Astrocyte (in vitro differentiated cells and primary cell): ENCODE measurements around the gene ST3GAL6. TPM values are rescaled to one million over a fixed set of nuclear protein-coding genes. Genes with fewer than 3 reads are reported as not detected.

Source experiments
- DNase-seq: peaks from one replicate; pipeline ENCODE4 v3.0.0-alpha.2; 2010; ENCODE audit warnings: low read depth
- FAIRE-seq: peaks from 2 replicates; lab custom pipeline; 2011; peaks lifted over from hg19 to GRCh38; lab: Jason Lieb, UNC
- H2AFZ ChIP-seq: 2 replicates; pipeline ENCODE4 v1.6.0; 2012; ENCODE audit warnings: low read depth, low read length, inconsistent platforms
- H3K27ac ChIP-seq: 2 replicates; pipeline ENCODE4 v1.5.1; 2011; ENCODE audit warnings: low read depth, low read length, inconsistent platforms
- H3K27me3 ChIP-seq: 2 replicates; pipeline ENCODE4 v1.6.0; 2011; ENCODE audit warnings: low read length, inconsistent platforms; ENCODE audit not compliant: insufficient read depth
- H3K36me3 ChIP-seq: 2 replicates; pipeline ENCODE4 v1.5.1; 2011; ENCODE audit warnings: low read length, inconsistent platforms; ENCODE audit not compliant: insufficient read depth
- H3K4me1 ChIP-seq: 2 replicates; pipeline ENCODE4 v1.5.1; 2011; ENCODE audit warnings: low read length, inconsistent platforms; ENCODE audit not compliant: insufficient read depth
- H3K4me2 ChIP-seq: 2 replicates; pipeline ENCODE4 v1.6.0; 2012; ENCODE audit warnings: low read length, inconsistent platforms
- H3K4me3 ChIP-seq: 2 replicates; pipeline ENCODE4 v1.5.1; 2011; ENCODE audit warnings: low read depth, mild to moderate bottlenecking, low read length, inconsistent platforms; ENCODE audit not compliant: insufficient read depth
- H3K79me2 ChIP-seq: 2 replicates; pipeline ENCODE4 v1.6.0; 2012; ENCODE audit warnings: mild to moderate bottlenecking, low read length, inconsistent platforms; ENCODE audit not compliant: insufficient read depth
- H3K9ac ChIP-seq: 2 replicates; pipeline ENCODE4 v1.6.0; 2012; ENCODE audit warnings: mild to moderate bottlenecking, low read length, inconsistent platforms
- H3K9me3 ChIP-seq: 2 replicates; pipeline ENCODE4 v1.5.1; 2012; ENCODE audit warnings: low read depth, mild to moderate bottlenecking, low read length, inconsistent platforms; ENCODE audit not compliant: insufficient read depth
- H4K20me1 ChIP-seq: 2 replicates; pipeline ENCODE4 v1.6.0; 2012; ENCODE audit warnings: low read length, inconsistent platforms; ENCODE audit not compliant: insufficient read depth
- H3K27ac Mint-ChIP-seq: one replicate; pipeline ENCODE4 v1.8.0; 2021; ENCODE audit warnings: mild to moderate bottlenecking, mixed read lengths; ENCODE audit not compliant: unreplicated experiment
- H3K27me3 Mint-ChIP-seq: one replicate; pipeline ENCODE4 v1.8.0; 2021; ENCODE audit warnings: low read depth, mixed read lengths; ENCODE audit not compliant: unreplicated experiment
- H3K36me3 Mint-ChIP-seq: one replicate; pipeline ENCODE4 v1.8.0; 2021; ENCODE audit warnings: low read depth, mixed read lengths; ENCODE audit not compliant: unreplicated experiment
- H3K4me1 Mint-ChIP-seq: one replicate; pipeline ENCODE4 v1.8.0; 2021; ENCODE audit warnings: low read depth, mixed read lengths; ENCODE audit not compliant: unreplicated experiment
- H3K4me3 Mint-ChIP-seq: one replicate; pipeline ENCODE4 v1.8.0; 2021; ENCODE audit warnings: mild to moderate bottlenecking, moderate library complexity, mixed read lengths; ENCODE audit not compliant: unreplicated experiment
- H3K9me3 Mint-ChIP-seq: one replicate; pipeline ENCODE4 v1.8.0; 2021; ENCODE audit warnings: mild to moderate bottlenecking, mixed read lengths; ENCODE audit not compliant: unreplicated experiment
- EZH2 ChIP-seq: IDR thresholded peaks from 2 replicates; pipeline ENCODE4 v1.6.1; 2012; ENCODE audit warnings: mild to moderate bottlenecking, low read length, inconsistent platforms; ENCODE audit not compliant: insufficient read depth
- total RNA-seq: library from RNA; stranded (reverse); gene quantifications from 2 replicates; pipeline ENCODE4 v1.2.1, GENCODE V29; 2021
- TF ChIP-seq, protein P1 (sequence below): IDR thresholded peaks from 2 replicates; pipeline ENCODE4 v1.5.1; 2011; ENCODE audit warnings: low read depth, mild to moderate bottlenecking, inconsistent platforms, low read length, moderate library complexity; ENCODE audit not compliant: insufficient read depth

ST3GAL6 gene
- total RNA-seq, 1 donor from 2014 or later, result 4.8 TPM

DNA sequence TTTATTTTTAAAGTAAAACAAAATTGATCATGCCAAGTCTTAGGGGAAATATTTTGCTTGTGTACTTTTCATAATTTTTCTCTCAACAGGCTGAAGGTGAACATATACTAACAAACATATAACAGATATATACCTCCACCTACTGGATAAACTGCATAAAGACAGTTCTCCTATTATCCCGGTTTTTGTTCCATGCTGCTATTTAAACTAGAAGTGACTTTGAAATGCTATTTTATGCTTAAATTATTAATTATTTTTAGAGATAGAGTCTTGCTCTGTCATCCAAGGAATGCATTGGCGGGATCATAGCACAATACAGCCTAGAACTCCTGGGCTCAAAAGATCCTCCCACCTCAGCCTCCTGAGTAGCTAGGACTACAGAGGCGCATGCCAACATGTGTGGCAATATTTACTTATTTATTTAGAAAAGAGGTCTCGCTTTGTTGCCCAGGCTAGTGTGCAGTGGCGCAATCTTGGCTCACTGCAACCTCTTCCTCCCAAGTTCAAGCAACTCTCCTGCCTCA lies 49.8 kb downstream of the ST3GAL6 start:
- Histone ChIP-seq H3K9me3 (no peaks in the 10 kb centered on the region), H3K9ac (no peak overlapping the region), H3K36me3 (peaks cover 81% of the 10 kb centered on the region), H3K27ac (no peak overlapping the region), H3K4me1 (peaks cover 19% of the 10 kb centered on the region), H3K27me3 (no peaks in the 10 kb centered on the region), H3K4me2 (no peak overlapping the region), H3K4me3 (no peak overlapping the region), H4K20me1 (peaks cover 71% of the 10 kb centered on the region), H3K79me2 (peaks cover 35% of the 10 kb centered on the region), H2AFZ (no peak overlapping the region)
- H3K36me3 Mint-ChIP-seq, result peaks cover 6% of the 10 kb centered on the region
- H3K4me3 Mint-ChIP-seq, result no peak overlapping the region
- FAIRE-seq (no peak), DNase-seq (no peak)
- TF ChIP-seq EZH2, result no peak
- TF ChIP-seq, protein P1, sequence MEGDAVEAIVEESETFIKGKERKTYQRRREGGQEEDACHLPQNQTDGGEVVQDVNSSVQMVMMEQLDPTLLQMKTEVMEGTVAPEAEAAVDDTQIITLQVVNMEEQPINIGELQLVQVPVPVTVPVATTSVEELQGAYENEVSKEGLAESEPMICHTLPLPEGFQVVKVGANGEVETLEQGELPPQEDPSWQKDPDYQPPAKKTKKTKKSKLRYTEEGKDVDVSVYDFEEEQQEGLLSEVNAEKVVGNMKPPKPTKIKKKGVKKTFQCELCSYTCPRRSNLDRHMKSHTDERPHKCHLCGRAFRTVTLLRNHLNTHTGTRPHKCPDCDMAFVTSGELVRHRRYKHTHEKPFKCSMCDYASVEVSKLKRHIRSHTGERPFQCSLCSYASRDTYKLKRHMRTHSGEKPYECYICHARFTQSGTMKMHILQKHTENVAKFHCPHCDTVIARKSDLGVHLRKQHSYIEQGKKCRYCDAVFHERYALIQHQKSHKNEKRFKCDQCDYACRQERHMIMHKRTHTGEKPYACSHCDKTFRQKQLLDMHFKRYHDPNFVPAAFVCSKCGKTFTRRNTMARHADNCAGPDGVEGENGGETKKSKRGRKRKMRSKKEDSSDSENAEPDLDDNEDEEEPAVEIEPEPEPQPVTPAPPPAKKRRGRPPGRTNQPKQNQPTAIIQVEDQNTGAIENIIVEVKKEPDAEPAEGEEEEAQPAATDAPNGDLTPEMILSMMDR, result peak; percentile 42
- H3K27ac Mint-ChIP-seq, result no peak overlapping the region
- no peaks in the 10 kb centered on the region for H3K9me3 Mint-ChIP-seq
- H3K4me1 Mint-ChIP-seq, result peaks cover 24% of the 10 kb centered on the region
- H3K27me3 Mint-ChIP-seq, result no peaks in the 10 kb centered on the region

DNA sequence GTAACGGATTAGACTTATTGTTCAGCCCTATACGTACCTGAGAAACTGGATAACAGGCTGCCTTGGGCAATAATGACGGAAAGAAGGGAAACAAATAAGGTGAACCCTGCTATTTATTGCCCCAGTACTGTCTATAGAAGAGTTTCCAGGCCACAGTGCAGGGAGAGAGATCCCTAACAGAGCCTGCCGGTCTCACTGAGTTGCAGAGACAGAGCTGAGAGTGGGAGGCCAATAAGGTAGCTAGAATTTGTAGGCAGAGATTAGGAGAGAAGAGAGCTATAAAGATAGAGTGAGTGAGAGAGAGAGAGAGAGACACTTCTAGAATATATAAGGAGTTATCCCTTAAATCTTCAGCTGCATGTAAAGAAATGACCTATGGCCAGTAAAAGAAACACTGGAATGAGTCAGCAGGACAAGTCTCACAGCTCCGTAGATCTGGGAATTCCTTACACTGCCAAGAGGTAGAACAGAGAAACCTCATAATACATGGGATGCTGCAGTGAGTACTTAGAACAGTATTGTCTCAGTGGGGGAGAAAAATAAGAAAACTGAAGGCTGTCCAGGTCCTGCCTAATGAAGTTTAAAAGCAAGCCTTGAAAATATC lies 51.8 kb downstream of the ST3GAL6 start:
- Mint-ChIP-seq H3K27ac (peak overlapping the region; percentile 92), H3K27me3 (no peaks in the 10 kb centered on the region), H3K9me3 (no peaks in the 10 kb centered on the region), H3K36me3 (peaks cover 10% of the 10 kb centered on the region), H3K4me3 (no peak overlapping the region), H3K4me1 (peaks cover 15% of the 10 kb centered on the region)
- H3K4me1 ChIP-seq, result peaks cover 9% of the 10 kb centered on the region
- H3K79me2 ChIP-seq, result peaks cover 41% of the 10 kb centered on the region
- H3K9ac ChIP-seq, result peak overlapping the region; percentile 41
- H3K4me2 ChIP-seq, result no peak overlapping the region
- H2AFZ ChIP-seq, result no peak overlapping the region
- no peak overlapping the region for H3K4me3 ChIP-seq
- H4K20me1 ChIP-seq, result peaks cover 62% of the 10 kb centered on the region
- FAIRE-seq (peak; percentile 64), DNase-seq (peak; percentile 74)
- H3K27me3 ChIP-seq, result no peaks in the 10 kb centered on the region
- H3K9me3 ChIP-seq, result no peaks in the 10 kb centered on the region
- H3K36me3 ChIP-seq, result peaks cover 82% of the 10 kb centered on the region
- TF ChIP-seq EZH2, result no peak
- TF ChIP-seq, protein P1, result no peak
- peak overlapping the region; percentile 62 for H3K27ac ChIP-seq

DNA sequence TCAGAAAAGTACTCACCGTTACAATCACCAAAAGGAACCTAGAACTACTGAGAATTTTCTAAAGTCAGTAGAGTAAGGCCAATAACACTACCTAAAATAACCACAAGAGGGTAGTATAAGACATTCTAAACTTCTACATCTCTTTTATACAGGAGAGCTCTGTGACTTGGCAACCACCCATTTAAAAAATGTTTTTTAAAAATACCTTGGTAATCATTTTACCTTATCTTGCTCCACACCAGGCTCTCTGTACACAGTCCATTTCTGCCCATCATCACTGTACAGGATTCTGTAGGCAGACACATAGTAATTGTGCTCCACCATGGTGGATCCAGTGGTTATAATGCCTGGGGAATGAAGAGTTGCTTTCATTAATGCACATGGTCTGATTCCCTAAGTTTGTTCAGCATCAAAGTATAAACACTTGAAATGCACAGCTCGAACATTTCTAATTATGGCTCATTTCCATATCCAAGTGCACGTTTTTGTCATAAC lies 54.5 kb downstream of the ST3GAL6 start:
- Histone ChIP-seq H3K27me3 (no peaks in the 10 kb centered on the region), H3K36me3 (peaks cover 74% of the 10 kb centered on the region), H3K4me1 (peaks cover 9% of the 10 kb centered on the region), H3K4me2 (no peak overlapping the region), H2AFZ (no peak overlapping the region), H3K27ac (no peak overlapping the region), H4K20me1 (peaks cover 50% of the 10 kb centered on the region), H3K4me3 (no peak overlapping the region), H3K9me3 (no peaks in the 10 kb centered on the region), H3K79me2 (peaks cover 52% of the 10 kb centered on the region), H3K9ac (peak overlapping the region; percentile 24)
- TF ChIP-seq, protein P1, result peak; percentile 56
- no peak for TF ChIP-seq EZH2
- FAIRE-seq (peak; percentile 55), DNase-seq (peak; percentile 34)
- Mint-ChIP-seq H3K4me3 (no peak overlapping the region), H3K9me3 (no peaks in the 10 kb centered on the region), H3K4me1 (peaks cover 15% of the 10 kb centered on the region), H3K36me3 (peaks cover 8% of the 10 kb centered on the region), H3K27me3 (no peaks in the 10 kb centered on the region), H3K27ac (no peak overlapping the region)
